Measurements from ENCODE around the gene ZNF316. TPM values are rescaled to one million over a fixed set of nuclear protein-coding genes. Genes with fewer than 3 reads are reported as not detected.
"Not testable (repeated sequence)": the region's sequence is repeated elsewhere in the genome, so short reads cannot be mapped to it uniquely, and the experiment has no call there.

The ZNF316 gene
- total RNA-seq, 1 donor from 2014 or later = 28.8 TPM

GRCh38 chr7:6656413-6656812, 19.3 kb downstream of the ZNF316 start:
- intact Hi-C loops (cut with micrococcal nuclease) = no loop called here
- Mint-ChIP-seq H3K27me3 (no peaks in the 10 kb centered on the region), H3K36me3 (ENCODE audit: low read depth) (peaks cover 31% of the 10 kb centered on the region), H3K4me1 (no peaks in the 10 kb centered on the region), H3K9me3 (peaks cover 4% of the 10 kb centered on the region), H3K4me3 (no peak overlapping the region), H3K27ac (no peak overlapping the region)
- no peak for DNase-seq

DNA sequence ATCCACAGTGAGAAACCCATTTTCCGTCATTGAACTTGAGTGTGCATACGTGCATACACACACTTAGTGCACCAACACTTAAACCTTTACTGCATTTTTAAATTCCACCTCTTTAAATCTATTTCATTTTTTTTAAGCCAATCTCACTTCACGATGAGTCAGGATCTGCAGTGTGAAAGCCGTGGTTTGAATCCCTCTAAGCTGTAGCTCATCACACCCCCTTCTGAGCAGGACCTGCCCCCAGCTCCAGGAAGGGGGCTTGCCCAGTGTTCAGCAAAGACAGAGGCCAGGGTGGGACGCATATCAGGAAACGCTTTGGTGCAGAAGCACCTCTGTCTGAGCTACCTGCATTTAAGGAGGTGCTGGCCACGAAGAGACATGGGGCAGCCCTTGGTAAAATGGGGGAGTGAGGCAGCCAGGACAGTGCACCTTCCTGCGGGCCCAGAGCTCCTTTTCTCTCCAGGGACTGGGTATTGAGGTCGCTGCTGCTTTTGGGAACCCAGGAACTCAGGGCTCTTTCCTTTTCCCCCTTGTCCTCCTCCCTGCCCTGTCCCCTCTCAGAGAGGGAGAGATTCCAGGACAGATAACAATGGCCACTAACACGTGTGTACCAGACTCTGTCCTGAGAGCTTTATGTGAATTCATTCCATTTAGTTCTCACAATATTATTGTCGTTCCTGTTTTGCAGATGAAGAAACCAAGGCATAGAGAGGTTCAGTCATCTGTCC, 21.7 kb downstream of the ZNF316 start:
- intact Hi-C loops (cut with micrococcal nuclease) = no loop called here
- Mint-ChIP-seq H3K36me3 (ENCODE audit: low read depth) (peaks cover 25% of the 10 kb centered on the region), H3K27me3 (peaks cover 8% of the 10 kb centered on the region), H3K9me3 (peaks cover 4% of the 10 kb centered on the region), H3K4me1 (no peaks in the 10 kb centered on the region), H3K27ac (no peak overlapping the region), H3K4me3 (no peak overlapping the region)
- no peak for DNase-seq

- H3K27ac Mint-ChIP-seq; H3K4me1 Mint-ChIP-seq; H3K4me3 Mint-ChIP-seq; H3K27me3 Mint-ChIP-seq; DNase-seq; intact Hi-C loops (cut with micrococcal nuclease): not testable (repeated sequence)
- H3K36me3 Mint-ChIP-seq (ENCODE audit: low read depth) = peaks cover 11% of the 10 kb centered on the region
- peaks cover 20% of the 10 kb centered on the region for H3K9me3 Mint-ChIP-seq
Observed at GRCh38 chr7:6670851-6671250, 33.7 kb downstream of the ZNF316 start.

DNA sequence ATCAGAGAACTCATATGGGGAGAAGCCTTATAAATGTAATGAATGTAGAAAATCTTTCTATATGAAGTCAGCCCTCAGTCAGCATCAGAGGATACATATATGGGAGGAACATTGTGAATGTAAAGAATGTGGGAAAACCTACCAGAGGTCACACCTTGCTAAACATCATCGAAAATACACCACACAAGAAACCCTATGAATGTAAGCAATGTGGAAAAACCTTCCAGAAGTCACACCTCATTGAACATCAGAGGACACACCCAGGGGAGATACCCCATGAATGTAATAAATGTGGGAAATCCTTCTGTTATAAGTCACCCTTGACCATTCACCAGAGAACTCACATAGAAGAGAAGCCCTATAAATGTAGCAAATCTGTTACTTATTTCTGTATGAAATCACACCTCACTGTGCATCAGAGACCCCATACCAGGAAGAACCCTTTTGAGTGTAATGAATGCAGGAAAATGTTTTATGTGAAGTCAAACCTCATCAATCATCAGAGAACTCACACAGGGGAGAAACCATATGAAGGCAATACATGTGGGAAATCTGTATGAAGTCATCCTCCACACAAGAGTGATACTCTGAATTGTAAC, 38.8 kb downstream of the ZNF316 start:
- Mint-ChIP-seq H3K27ac (no peak overlapping the region), H3K36me3 (ENCODE audit: low read depth) (peaks cover 15% of the 10 kb centered on the region), H3K4me3 (no peak overlapping the region), H3K9me3 (peaks cover 32% of the 10 kb centered on the region), H3K27me3 (no peaks in the 10 kb centered on the region), H3K4me1 (no peaks in the 10 kb centered on the region)
- no peak for DNase-seq
- intact Hi-C loops (cut with micrococcal nuclease) = no loop called here

- Mint-ChIP-seq H3K36me3 (ENCODE audit: low read depth) (peaks cover 31% of the 10 kb centered on the region), H3K27me3 (no peaks in the 10 kb centered on the region), H3K9me3 (peaks cover 26% of the 10 kb centered on the region), H3K4me1 (no peaks in the 10 kb centered on the region), H3K4me3 (no peak overlapping the region), H3K27ac (no peak overlapping the region)
- intact Hi-C loops (cut with micrococcal nuclease) = no loop called here
- no peak for DNase-seq
Observed at GRCh38 chr7:6680146-6680545, 43.0 kb downstream of the ZNF316 start.

GRCh38 chr7:6691103-6691502, 54.0 kb downstream of the ZNF316 start:
- Mint-ChIP-seq H3K27me3 (no peaks in the 10 kb centered on the region), H3K4me1 (no peaks in the 10 kb centered on the region), H3K4me3 (no peak overlapping the region), H3K27ac (no peak overlapping the region), H3K9me3 (peaks cover 35% of the 10 kb centered on the region), H3K36me3 (ENCODE audit: low read depth) (no peaks in the 10 kb centered on the region)
- no peak for DNase-seq
- intact Hi-C loops (cut with micrococcal nuclease) = no loop called here

DNA sequence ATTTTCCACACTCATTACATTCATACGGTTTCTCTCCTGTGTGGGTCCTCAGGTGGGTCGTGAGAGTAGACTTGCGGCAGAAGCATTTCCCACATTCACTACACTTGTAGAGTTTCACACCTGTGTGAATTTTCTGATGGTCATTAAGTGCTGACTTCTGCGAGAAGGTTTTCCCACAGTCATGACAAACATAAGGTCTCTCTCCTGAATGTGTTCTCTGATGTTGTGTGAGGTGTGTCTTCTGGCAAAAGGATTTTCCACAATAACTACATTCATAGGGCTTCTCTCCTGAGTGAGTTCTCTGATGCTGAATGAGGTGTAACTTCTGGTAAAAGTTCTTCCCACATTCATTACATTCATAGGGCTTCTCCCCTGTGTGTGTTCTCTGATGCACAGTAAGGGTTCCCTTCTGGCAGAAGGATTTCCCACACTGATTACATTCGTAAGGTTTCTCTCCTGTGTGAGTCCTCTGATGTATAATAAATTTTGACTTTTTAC, 54.5 kb downstream of the ZNF316 start:
- intact Hi-C loops (cut with micrococcal nuclease) = no loop called here
- peaks cover 31% of the 10 kb centered on the region for H3K9me3 Mint-ChIP-seq
- H3K4me3 Mint-ChIP-seq = no peak overlapping the region
- H3K27ac Mint-ChIP-seq = no peak overlapping the region
- H3K27me3 Mint-ChIP-seq = no peaks in the 10 kb centered on the region
- DNase-seq = no peak
- no peaks in the 10 kb centered on the region for H3K4me1 Mint-ChIP-seq
- no peaks in the 10 kb centered on the region for H3K36me3 Mint-ChIP-seq (ENCODE audit: low read depth)

- H3K27ac Mint-ChIP-seq = no peak overlapping the region
- H3K4me1 Mint-ChIP-seq = peaks cover 26% of the 10 kb centered on the region
- no peak for DNase-seq
- peaks cover 45% of the 10 kb centered on the region for H3K9me3 Mint-ChIP-seq
- H3K36me3 Mint-ChIP-seq (ENCODE audit: low read depth) = peaks cover 67% of the 10 kb centered on the region
- no peak overlapping the region for H3K4me3 Mint-ChIP-seq
- intact Hi-C loops (cut with micrococcal nuclease) = no loop called here
- no peaks in the 10 kb centered on the region for H3K27me3 Mint-ChIP-seq
Observed at GRCh38 chr7:6700793-6701192, 63.7 kb downstream of the ZNF316 start.

- peaks cover 28% of the 10 kb centered on the region for H3K4me1 Mint-ChIP-seq
- H3K4me3 Mint-ChIP-seq = no peak overlapping the region
- no peaks in the 10 kb centered on the region for H3K27me3 Mint-ChIP-seq
- no peak overlapping the region for H3K27ac Mint-ChIP-seq
- DNase-seq = no peak
- H3K9me3 Mint-ChIP-seq = peaks cover 45% of the 10 kb centered on the region
- intact Hi-C loops (cut with micrococcal nuclease) = no loop called here
- H3K36me3 Mint-ChIP-seq (ENCODE audit: low read depth) = peaks cover 73% of the 10 kb centered on the region
Observed at GRCh38 chr7:6701860-6702259, 64.7 kb downstream of the ZNF316 start.

Other genes starting within 250 kb of the ZNF316 start
- 18.8 and 26.8 TPM in 2 replicates for gene DAGLB, start 189.4 kb upstream of the ZNF316 start, total RNA-seq
- gene KDELR2, start 153.2 kb upstream of the ZNF316 start, total RNA-seq = 64.0 and 73.8 TPM in 2 replicates
- gene GRID2IP, start 85.9 kb upstream of the ZNF316 start, total RNA-seq = 0.05 TPM in 1 of 2 replicates, not detected in the other
- gene ZDHHC4, start 59.9 kb upstream of the ZNF316 start, total RNA-seq = 26.7 and 28.3 TPM in 2 replicates
- 42.5 and 45.1 TPM in 2 replicates for gene INTS15, start 47.3 kb upstream of the ZNF316 start, total RNA-seq
- 0.33 and 0.42 TPM in 2 replicates for gene ZNF853, start 21.7 kb upstream of the ZNF316 start, total RNA-seq
- 17.9 and 22.8 TPM in 2 replicates for gene ZNF12, start 69.6 kb downstream of the ZNF316 start, total RNA-seq
- 0.58 and 0.59 TPM in 2 replicates for gene RSPH10B2, start 116.8 kb downstream of the ZNF316 start, total RNA-seq
- gene CCZ1B, start 189.0 kb downstream of the ZNF316 start, total RNA-seq = 78.1 and 83.8 TPM in 2 replicates

Measured in activated CD4-positive, alpha-beta T cell treated with anti-CD3 and anti-CD28 coated beads, Interleukin-2, amount 10 ng/mL, durations not matched to agents 24 days and 14 days (primary cell).